ENCODE data around the gene CD302. TPM values are rescaled to one million over a fixed set of nuclear protein-coding genes. Genes with fewer than 3 reads are reported as not detected.

CD302 gene
- total RNA-seq, 4 donors from 2014 or later, result 6.7 to 10.3 (median 7.7) TPM

DNA sequence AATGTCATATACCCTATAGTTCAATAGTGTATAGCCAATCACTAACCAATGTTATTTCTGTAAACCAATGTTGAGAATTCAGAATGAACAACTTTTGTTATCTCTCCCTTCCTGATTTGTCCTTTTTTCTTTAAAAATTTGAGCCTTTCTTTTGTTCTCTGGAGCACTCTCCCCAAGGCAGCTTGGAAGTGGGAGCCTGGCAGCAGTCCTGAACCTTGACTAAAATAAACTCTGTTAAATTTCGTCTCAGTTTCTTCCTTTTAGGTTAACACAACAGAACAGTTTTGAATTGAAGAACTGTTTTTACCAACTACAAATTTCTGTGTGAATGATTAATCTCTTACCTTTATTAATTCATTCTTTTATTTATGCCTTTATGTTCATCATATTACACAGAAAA is 35.9 kb downstream of the CD302 start:
- no peak overlapping the region for H3K27ac ChIP-seq
- peaks cover 0 to 63% of the 10 kb centered on the region in 2 donors for H3K36me3 ChIP-seq

DNA sequence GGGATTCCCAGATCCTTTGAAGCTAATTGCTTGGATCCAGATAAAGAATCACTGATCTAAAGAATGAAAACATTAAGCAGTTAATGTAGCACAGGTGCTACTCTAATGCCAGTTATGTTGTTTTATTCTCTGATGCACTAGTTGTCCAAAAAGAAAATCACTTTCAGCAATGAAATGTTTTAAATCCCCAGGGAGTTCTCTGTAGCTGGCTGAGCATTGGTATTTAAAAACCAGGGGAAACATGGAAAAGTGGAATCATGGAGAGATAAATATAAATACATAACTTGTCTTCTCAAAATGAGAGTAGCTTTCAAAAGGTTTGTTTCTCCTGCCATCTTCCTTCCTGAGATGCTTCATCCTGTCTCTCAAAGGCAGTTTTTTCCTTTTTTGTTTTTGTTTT is 37.7 kb downstream of the CD302 start:
- Histone ChIP-seq H3K27me3 (no peaks in the 10 kb centered on the region), H3K4me3 (no peak overlapping the region), H3K9me3 (no peaks in the 10 kb centered on the region), H3K4me1 (no peaks in the 10 kb centered on the region), H3K27ac (no peak overlapping the region), H3K36me3 (peaks cover 0 to 67% of the 10 kb centered on the region in 2 donors)
- DNase-seq (no peak), ATAC-seq (no peak)
- TF ChIP-seq, protein P1, sequence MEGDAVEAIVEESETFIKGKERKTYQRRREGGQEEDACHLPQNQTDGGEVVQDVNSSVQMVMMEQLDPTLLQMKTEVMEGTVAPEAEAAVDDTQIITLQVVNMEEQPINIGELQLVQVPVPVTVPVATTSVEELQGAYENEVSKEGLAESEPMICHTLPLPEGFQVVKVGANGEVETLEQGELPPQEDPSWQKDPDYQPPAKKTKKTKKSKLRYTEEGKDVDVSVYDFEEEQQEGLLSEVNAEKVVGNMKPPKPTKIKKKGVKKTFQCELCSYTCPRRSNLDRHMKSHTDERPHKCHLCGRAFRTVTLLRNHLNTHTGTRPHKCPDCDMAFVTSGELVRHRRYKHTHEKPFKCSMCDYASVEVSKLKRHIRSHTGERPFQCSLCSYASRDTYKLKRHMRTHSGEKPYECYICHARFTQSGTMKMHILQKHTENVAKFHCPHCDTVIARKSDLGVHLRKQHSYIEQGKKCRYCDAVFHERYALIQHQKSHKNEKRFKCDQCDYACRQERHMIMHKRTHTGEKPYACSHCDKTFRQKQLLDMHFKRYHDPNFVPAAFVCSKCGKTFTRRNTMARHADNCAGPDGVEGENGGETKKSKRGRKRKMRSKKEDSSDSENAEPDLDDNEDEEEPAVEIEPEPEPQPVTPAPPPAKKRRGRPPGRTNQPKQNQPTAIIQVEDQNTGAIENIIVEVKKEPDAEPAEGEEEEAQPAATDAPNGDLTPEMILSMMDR (IDR thresholded peaks at IDR 0.05 in 4 of 5, conservative IDR thresholded peaks at IDR 0.05 in 1 of 5), result no peak
- in situ Hi-C loops (cut with MboI; ENCODE audit: low sequenced_read_pairs in 4 of 4), result no loop called here
- intact Hi-C loops (cut with DNase I; ENCODE audit: low total_unique reads), result no loop called here

More for the DNA sequence above, 35.9 kb downstream of the CD302 start:
- no peaks in the 10 kb centered on the region for H3K27me3 ChIP-seq
- TF ChIP-seq, protein P1 (IDR thresholded peaks at IDR 0.05 in 4 of 5, conservative IDR thresholded peaks at IDR 0.05 in 1 of 5), result no peak
- no peak for TF ChIP-seq POLR2A (IDR thresholded peaks at IDR 0.05)
- no peak overlapping the region for H3K4me3 ChIP-seq
- no peaks in the 10 kb centered on the region for H3K4me1 ChIP-seq
- no peak for ATAC-seq
- no peaks in the 10 kb centered on the region for H3K9me3 ChIP-seq
- in situ Hi-C loops (cut with MboI; ENCODE audit: low sequenced_read_pairs in 4 of 4) (no loop called here), intact Hi-C loops (cut with DNase I; ENCODE audit: low total_unique reads) (no loop called here)
- no peak for DNase-seq

- no peak overlapping the region for H3K4me3 ChIP-seq
- in situ Hi-C loops (cut with MboI; ENCODE audit: low sequenced_read_pairs in 4 of 4), result no loop called here
- H3K27ac ChIP-seq, result no peak overlapping the region
- no peak for TF ChIP-seq POLR2A (IDR thresholded peaks at IDR 0.05)
- TF ChIP-seq, protein P1 (IDR thresholded peaks at IDR 0.05 in 4 of 5, conservative IDR thresholded peaks at IDR 0.05 in 1 of 5), result no peak
- no peaks in the 10 kb centered on the region for H3K27me3 ChIP-seq
- no peak for DNase-seq
- H3K36me3 ChIP-seq, result peaks cover 0 to 67% of the 10 kb centered on the region in 2 donors
- H3K4me1 ChIP-seq, result peaks cover 3 to 7% of the 10 kb centered on the region in 2 donors
- no peaks in the 10 kb centered on the region for H3K9me3 ChIP-seq
- no peak for ATAC-seq
- intact Hi-C loops (cut with DNase I; ENCODE audit: low total_unique reads), result no loop called here
These were observed 38.4 kb downstream of the CD302 start for GRCh38 chr2:159759577-159759976.

- H3K4me1 ChIP-seq, result peaks cover 12% of the 10 kb centered on the region in 2 donors
- H3K27me3 ChIP-seq, result no peaks in the 10 kb centered on the region
- in situ Hi-C loops (cut with MboI; ENCODE audit: low sequenced_read_pairs in 4 of 4), result no loop called here
- H3K9me3 ChIP-seq, result no peaks in the 10 kb centered on the region
- H3K36me3 ChIP-seq, result peaks cover 0 to 66% of the 10 kb centered on the region in 2 donors
- DNase-seq (no peak), ATAC-seq (no peak)
- no peak overlapping the region for H3K4me3 ChIP-seq
- intact Hi-C loops (cut with DNase I; ENCODE audit: low total_unique reads), result no loop called here
- no peak overlapping the region for H3K27ac ChIP-seq
- TF ChIP-seq, protein P1 (IDR thresholded peaks at IDR 0.05 in 4 of 5, conservative IDR thresholded peaks at IDR 0.05 in 1 of 5), result no peak
- TF ChIP-seq POLR2A (IDR thresholded peaks at IDR 0.05), result no peak
These were observed 39.3 kb downstream of the CD302 start for GRCh38 chr2:159758686-159759085.

DNA sequence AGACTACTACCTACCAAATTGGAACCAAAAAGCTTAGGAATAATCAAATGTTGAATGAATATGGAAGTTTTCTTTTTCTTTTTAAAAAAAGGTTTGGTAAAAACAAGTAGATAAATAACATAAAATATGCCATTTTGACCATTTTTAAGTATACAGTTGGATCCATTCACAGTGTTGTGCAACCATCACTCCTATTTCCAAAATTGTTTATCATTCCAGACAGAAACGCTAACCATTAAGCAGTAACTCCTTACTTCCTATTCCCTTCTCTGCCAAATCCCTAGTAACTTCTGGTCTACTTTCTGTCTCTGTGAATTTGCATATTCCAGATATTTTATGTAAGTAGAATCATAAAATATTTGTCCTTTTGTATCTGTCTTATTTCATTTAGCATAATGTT is 39.8 kb downstream of the CD302 start:
- TF ChIP-seq POLR2A (IDR thresholded peaks at IDR 0.05), result no peak
- TF ChIP-seq, protein P1 (IDR thresholded peaks at IDR 0.05 in 4 of 5, conservative IDR thresholded peaks at IDR 0.05 in 1 of 5), result no peak
- H3K9me3 ChIP-seq, result no peaks in the 10 kb centered on the region
- ATAC-seq (no peak), DNase-seq (no peak)
- peaks cover 12 to 15% of the 10 kb centered on the region in 2 donors for H3K4me1 ChIP-seq
- in situ Hi-C loops (cut with MboI; ENCODE audit: low sequenced_read_pairs in 4 of 4), result no loop called here
- intact Hi-C loops (cut with DNase I; ENCODE audit: low total_unique reads), result no loop called here
- H3K27me3 ChIP-seq, result no peaks in the 10 kb centered on the region
- peaks cover 0 to 62% of the 10 kb centered on the region in 2 donors for H3K36me3 ChIP-seq
- no peak overlapping the region for H3K27ac ChIP-seq
- no peak overlapping the region for H3K4me3 ChIP-seq
